HG03571 (cell line): ENCODE results near the gene EYA4.

Experiments used
- ATAC-seq: cut with Tn5 transposase; IDR thresholded peaks from one replicate; pipeline ENCODE4 v1.9.1; 2021; ENCODE audit not compliant: unreplicated experiment

Gene EYA4

GRCh38 chr6:133435065-133435728, 194.0 kb downstream of the EYA4 start:
- no peak for ATAC-seq

GRCh38 chr6:133436652-133437051, 195.5 kb downstream of the EYA4 start:
- ATAC-seq = no peak

GRCh38 chr6:133441491-133441890, 200.3 kb downstream of the EYA4 start:
- ATAC-seq = no peak

- no peak for ATAC-seq
Measured at GRCh38 chr6:133446789-133447188, 205.6 kb downstream of the EYA4 start.

- no peak for ATAC-seq
Measured at GRCh38 chr6:133447924-133448323, 206.8 kb downstream of the EYA4 start.

GRCh38 chr6:133456439-133456838, 215.3 kb downstream of the EYA4 start:
- no peak for ATAC-seq

GRCh38 chr6:133456944-133457343, 215.8 kb downstream of the EYA4 start:
- no peak for ATAC-seq

GRCh38 chr6:133460101-133460500, 218.9 kb downstream of the EYA4 start:
- ATAC-seq = no peak

- ATAC-seq = no peak
Measured at GRCh38 chr6:133463790-133464189, 222.6 kb downstream of the EYA4 start.

GRCh38 chr6:133466680-133467079, 225.5 kb downstream of the EYA4 start:
- no peak for ATAC-seq

- ATAC-seq = no peak
Measured at GRCh38 chr6:133467231-133467981, 226.2 kb downstream of the EYA4 start.

GRCh38 chr6:133467982-133468380, 226.8 kb downstream of the EYA4 start:
- no peak for ATAC-seq

- ATAC-seq = no peak
Measured at GRCh38 chr6:133468591-133468990, 227.4 kb downstream of the EYA4 start.

GRCh38 chr6:133474516-133474915, 233.4 kb downstream of the EYA4 start:
- no peak for ATAC-seq

GRCh38 chr6:133478673-133479072, 237.5 kb downstream of the EYA4 start:
- ATAC-seq = no peak

- no peak for ATAC-seq
Measured at GRCh38 chr6:133487174-133487573, 246.0 kb downstream of the EYA4 start.

GRCh38 chr6:133495205-133495903, 254.2 kb downstream of the EYA4 start:
- no peak for ATAC-seq

GRCh38 chr6:133499662-133500061, 258.5 kb downstream of the EYA4 start:
- no peak for ATAC-seq

GRCh38 chr6:133501675-133502270, 260.6 kb downstream of the EYA4 start:
- ATAC-seq = no peak

GRCh38 chr6:133502441-133503335, 261.5 kb downstream of the EYA4 start:
- ATAC-seq = no peak

- no peak for ATAC-seq
Measured at GRCh38 chr6:133503336-133503729, 262.2 kb downstream of the EYA4 start.
